Hepatocyte (in vitro differentiated cells): Measurements from ENCODE around the gene NDRG2. TPM values are rescaled to one million over a fixed set of nuclear protein-coding genes. Genes with fewer than 3 reads are reported as not detected.
A peak's percentile ranks its signal among the peaks of the same experiment; 100 is the strongest.

Experiments used
- DNase-seq: peaks from one replicate; pipeline ENCODE4 v3.0.0-alpha.2; 2016; ENCODE audit warnings: low spot score
- H2AFZ ChIP-seq: fragments of 200-600 bp; sonication (generic); 2 replicates; pipeline ENCODE4 v1.6.0; 2016; ENCODE audit warnings: antibody characterized with exemption, mild to moderate bottlenecking
- H3K27ac ChIP-seq: fragments of 200-600 bp; sonication (generic); 2 replicates; pipeline ENCODE4 v1.5.1; 2016; ENCODE audit warnings: mild to moderate bottlenecking
- H3K27me3 ChIP-seq: fragments of 200-600 bp; sonication (generic); 2 replicates; pipeline ENCODE4 v1.6.1; 2016
- H3K36me3 ChIP-seq: fragments of 200-600 bp; sonication (generic); replicated peaks from 2 replicates; pipeline ENCODE4 v1.5.1; 2016; ENCODE audit warnings: low read depth; ENCODE audit not compliant: insufficient read depth
- H3K4me1 ChIP-seq: fragments of 200-600 bp; sonication (generic); 2 replicates; pipeline ENCODE4 v1.5.1; 2016; ENCODE audit warnings: mild to moderate bottlenecking, moderate library complexity; ENCODE audit not compliant: insufficient read depth
- H3K4me2 ChIP-seq: fragments of 200-600 bp; sonication (generic); 2 replicates; pipeline ENCODE4 v1.6.0; 2016
- H3K4me3 ChIP-seq: fragments of 200-600 bp; sonication (generic); 2 replicates; pipeline ENCODE4 v1.5.1; 2016; ENCODE audit warnings: mild to moderate bottlenecking
- H3K79me2 ChIP-seq: fragments of 200-600 bp; sonication (generic); 2 replicates; pipeline ENCODE4 v1.6.0; 2017; ENCODE audit warnings: mild to moderate bottlenecking
- H3K9me2 ChIP-seq: fragments of 200-600 bp; sonication (generic); replicated peaks from 2 replicates; pipeline ENCODE4 v1.6.0; 2017; ENCODE audit warnings: mild to moderate bottlenecking; ENCODE audit not compliant: insufficient read depth
- H3K9me3 ChIP-seq: fragments of 200-600 bp; sonication (generic); 2 replicates; pipeline ENCODE4 v1.5.1; 2016; ENCODE audit warnings: low read depth, mild to moderate bottlenecking
- H4K20me1 ChIP-seq: fragments of 200-600 bp; sonication (generic); 2 replicates; pipeline ENCODE4 v1.6.0; 2016; ENCODE audit warnings: mild to moderate bottlenecking; ENCODE audit not compliant: insufficient read depth, poor library complexity, severe bottlenecking
- EZH2 ChIP-seq: fragments of 200-600 bp; sonication (generic); IDR thresholded peaks from 2 replicates; pipeline ENCODE4 v1.6.1; 2016; ENCODE audit warnings: antibody characterized with exemption, mild to moderate bottlenecking, borderline replicate concordance
- EZH2phosphoT487 ChIP-seq: fragments of 200-600 bp; sonication (generic); IDR thresholded peaks from one replicate; pipeline ENCODE4 v1.6.1; 2018; ENCODE audit warnings: antibody characterized with exemption, mild to moderate bottlenecking, low read depth, moderate library complexity; ENCODE audit not compliant: unreplicated experiment, severe bottlenecking
- WGBS: methylation state at CpG from one replicate; pipeline ENCODE4 v1.1.6; 2016; ENCODE audit warnings: low lambda C conversion rate; ENCODE audit errors: missing lambda C conversion rate; 5-methylcytosine and 5-hydroxymethylcytosine counted together
- polyA plus RNA-seq: library from polyadenylated mRNA; unstranded; fragments of >200 nt; fragmentation: Nextera tagmentation; extraction: Ambion mirVana; gene quantifications from 2 replicates; pipeline ENCODE4 v1.2.1, GENCODE V29; 2016
- total RNA-seq: library from RNA; depleted of rRNA; stranded (reverse); fragments of >200 nt; gene quantifications from 2 replicates; pipeline ENCODE4 v1.2.3, GENCODE V29; 2014
- TF ChIP-seq, protein P1 (sequence below): fragments of 200-600 bp; sonication (generic); IDR thresholded peaks from 2 replicates; pipeline ENCODE4 v1.5.1; 2016; ENCODE audit warnings: antibody characterized with exemption, mild to moderate bottlenecking; ENCODE audit not compliant: poor library complexity

NDRG2 gene
- total and polyA plus RNA-seq, 2 experiments from 2014 or later = 92.0 to 108 TPM

DNA sequence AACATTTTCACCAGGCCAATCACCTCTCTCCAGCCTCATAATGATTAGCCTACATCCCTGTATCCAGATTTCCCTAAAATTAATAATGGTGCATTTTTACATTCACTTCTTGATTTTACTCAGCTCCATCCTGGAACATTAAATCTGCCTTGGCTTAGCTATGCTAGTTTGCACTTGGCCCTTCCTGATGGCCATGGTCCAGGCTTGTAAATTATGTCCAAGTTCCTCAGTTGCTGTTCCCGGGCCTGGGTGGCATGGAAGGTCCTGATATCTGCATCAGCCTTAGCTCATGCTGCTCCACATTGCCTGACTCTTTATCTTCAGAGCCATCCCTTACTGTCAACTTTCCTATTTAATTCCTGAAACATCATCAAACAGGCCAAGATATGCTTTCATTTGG is 46.2 kb downstream of the NDRG2 start:
- Histone ChIP-seq H3K27me3 (no peaks in the 10 kb centered on the region), H2AFZ (no peak overlapping the region), H3K79me2 (no peaks in the 10 kb centered on the region), H3K4me2 (no peak overlapping the region), H3K4me1 (peaks cover 15% of the 10 kb centered on the region), H3K9me3 (no peaks in the 10 kb centered on the region), H3K4me3 (no peak overlapping the region), H3K36me3 (no peaks in the 10 kb centered on the region), H3K27ac (no peak overlapping the region), H3K9me2 (no peaks in the 10 kb centered on the region), H4K20me1 (no peaks in the 10 kb centered on the region)
- TF ChIP-seq EZH2phosphoT487 (no peak), EZH2 (no peak)
- TF ChIP-seq, protein P1, sequence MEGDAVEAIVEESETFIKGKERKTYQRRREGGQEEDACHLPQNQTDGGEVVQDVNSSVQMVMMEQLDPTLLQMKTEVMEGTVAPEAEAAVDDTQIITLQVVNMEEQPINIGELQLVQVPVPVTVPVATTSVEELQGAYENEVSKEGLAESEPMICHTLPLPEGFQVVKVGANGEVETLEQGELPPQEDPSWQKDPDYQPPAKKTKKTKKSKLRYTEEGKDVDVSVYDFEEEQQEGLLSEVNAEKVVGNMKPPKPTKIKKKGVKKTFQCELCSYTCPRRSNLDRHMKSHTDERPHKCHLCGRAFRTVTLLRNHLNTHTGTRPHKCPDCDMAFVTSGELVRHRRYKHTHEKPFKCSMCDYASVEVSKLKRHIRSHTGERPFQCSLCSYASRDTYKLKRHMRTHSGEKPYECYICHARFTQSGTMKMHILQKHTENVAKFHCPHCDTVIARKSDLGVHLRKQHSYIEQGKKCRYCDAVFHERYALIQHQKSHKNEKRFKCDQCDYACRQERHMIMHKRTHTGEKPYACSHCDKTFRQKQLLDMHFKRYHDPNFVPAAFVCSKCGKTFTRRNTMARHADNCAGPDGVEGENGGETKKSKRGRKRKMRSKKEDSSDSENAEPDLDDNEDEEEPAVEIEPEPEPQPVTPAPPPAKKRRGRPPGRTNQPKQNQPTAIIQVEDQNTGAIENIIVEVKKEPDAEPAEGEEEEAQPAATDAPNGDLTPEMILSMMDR = no peak
- 75% methylated on average over 1 of the region's 1 CpG for WGBS
- no peak for DNase-seq

DNA sequence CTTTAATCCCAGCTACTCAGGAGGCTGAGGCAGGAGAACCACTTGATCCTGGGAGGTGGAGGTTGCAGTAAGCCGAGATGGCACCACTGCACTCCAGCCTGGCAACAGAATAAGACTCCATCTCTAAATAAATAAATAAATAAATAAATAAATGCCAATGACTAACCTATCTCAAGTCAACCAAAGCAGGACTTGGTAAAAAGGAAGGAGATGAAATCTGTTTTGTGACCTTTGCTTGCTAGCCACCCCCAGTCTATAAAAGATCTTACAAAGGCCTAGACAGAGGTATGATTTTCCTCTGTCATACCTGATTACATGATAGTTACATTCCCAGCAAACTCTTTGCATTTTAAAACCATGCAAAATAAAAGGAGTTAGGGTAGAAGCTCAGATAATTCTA is 48.6 kb downstream of the NDRG2 start:
- no peak for TF ChIP-seq EZH2phosphoT487
- TF ChIP-seq, protein P1 = no peak
- TF ChIP-seq EZH2 = no peak
- no peaks in the 10 kb centered on the region for H3K36me3 ChIP-seq
- no peaks in the 10 kb centered on the region for H3K79me2 ChIP-seq
- no peak for DNase-seq
- no peaks in the 10 kb centered on the region for H3K27me3 ChIP-seq
- no peaks in the 10 kb centered on the region for H3K9me3 ChIP-seq
- H3K9me2 ChIP-seq = no peaks in the 10 kb centered on the region
- no peak overlapping the region for H3K27ac ChIP-seq
- H3K4me3 ChIP-seq = no peak overlapping the region
- H2AFZ ChIP-seq = no peak overlapping the region
- H3K4me2 ChIP-seq = no peak overlapping the region
- H4K20me1 ChIP-seq = no peaks in the 10 kb centered on the region
- 94% methylated on average over 1 of the region's 1 CpG for WGBS
- peaks cover 20% of the 10 kb centered on the region for H3K4me1 ChIP-seq

DNA sequence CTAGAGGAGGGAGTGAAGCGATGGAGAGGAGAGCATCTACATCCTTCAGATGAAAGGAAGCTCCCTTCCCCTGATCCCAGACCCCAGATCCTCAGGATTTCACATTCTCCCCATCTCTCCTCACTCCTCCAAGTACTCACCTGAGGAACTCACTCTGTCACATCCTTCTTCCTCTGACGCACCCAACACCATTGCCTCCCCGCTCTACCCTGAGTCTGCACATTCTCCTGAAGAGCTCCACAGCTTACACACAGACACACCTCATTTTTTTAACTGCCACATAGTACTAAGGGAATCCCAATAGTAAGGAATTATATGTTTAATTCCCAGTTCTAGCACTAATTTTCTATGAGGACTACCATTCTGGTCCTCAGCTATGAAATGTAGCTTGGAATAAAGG is 51.4 kb downstream of the NDRG2 start:
- no peak overlapping the region for H2AFZ ChIP-seq
- 92% methylated on average over 3 of the region's 3 CpGs for WGBS
- no peaks in the 10 kb centered on the region for H4K20me1 ChIP-seq
- no peak overlapping the region for H3K4me3 ChIP-seq
- TF ChIP-seq, protein P1 = no peak
- TF ChIP-seq EZH2phosphoT487 = no peak
- no peak for TF ChIP-seq EZH2
- no peak overlapping the region for H3K4me2 ChIP-seq
- no peaks in the 10 kb centered on the region for H3K36me3 ChIP-seq
- no peak overlapping the region for H3K27ac ChIP-seq
- no peaks in the 10 kb centered on the region for H3K79me2 ChIP-seq
- no peaks in the 10 kb centered on the region for H3K9me3 ChIP-seq
- DNase-seq = no peak
- H3K4me1 ChIP-seq = peaks cover 26% of the 10 kb centered on the region
- no peaks in the 10 kb centered on the region for H3K27me3 ChIP-seq
- no peaks in the 10 kb centered on the region for H3K9me2 ChIP-seq

DNA sequence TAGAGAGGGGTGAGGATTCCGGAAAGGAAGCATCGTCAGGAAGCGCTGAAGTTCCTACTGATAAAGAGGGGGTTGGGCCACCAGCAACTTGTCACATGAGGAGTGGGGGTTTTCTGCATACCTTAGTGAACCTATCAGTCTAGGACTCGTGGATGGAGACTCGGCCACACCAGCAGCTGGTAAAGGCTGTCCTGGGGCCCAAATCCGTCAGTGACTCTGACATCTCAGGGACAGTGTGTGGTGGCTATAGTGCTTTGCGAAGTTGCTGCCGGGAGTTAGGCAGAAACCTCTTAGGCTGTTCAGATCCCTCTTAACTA is 53.2 kb downstream of the NDRG2 start:
- Histone ChIP-seq H2AFZ (peak overlapping the region; percentile 92), H3K4me2 (peak overlapping the region; percentile 87), H3K27me3 (no peaks in the 10 kb centered on the region), H3K27ac (peak overlapping the region; percentile 78), H3K9me3 (no peaks in the 10 kb centered on the region), H3K36me3 (no peaks in the 10 kb centered on the region), H3K79me2 (no peaks in the 10 kb centered on the region), H3K4me3 (no peak overlapping the region), H3K9me2 (no peaks in the 10 kb centered on the region), H3K4me1 (peaks cover 21% of the 10 kb centered on the region), H4K20me1 (no peaks in the 10 kb centered on the region)
- DNase-seq = no peak
- 14% methylated on average over 8 of the region's 8 CpGs for WGBS
- TF ChIP-seq EZH2 (no peak), EZH2phosphoT487 (no peak)
- TF ChIP-seq, protein P1 = no peak
